ENCODE results near the gene STOX2.

The STOX2 gene

DNA sequence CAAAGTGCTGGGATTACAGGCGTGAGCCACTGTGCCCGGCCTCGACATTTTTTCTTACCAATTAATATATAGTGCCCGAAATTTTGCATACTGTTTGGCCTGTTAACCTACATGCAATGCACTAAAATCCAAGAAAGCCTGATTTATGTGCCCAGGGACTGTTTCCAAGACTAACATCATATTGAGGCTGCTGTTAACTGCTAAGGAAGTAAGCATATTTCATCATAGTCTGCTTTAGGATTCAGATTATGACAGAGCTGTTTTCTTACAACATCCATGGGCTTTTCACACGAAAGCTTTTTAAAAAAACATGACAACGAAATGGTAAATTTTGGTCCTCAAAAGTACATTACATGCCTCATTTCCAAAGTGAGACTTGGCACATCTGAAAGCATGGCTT lies 84.4 kb downstream of the STOX2 start:
- no peak for DNase-seq

DNA sequence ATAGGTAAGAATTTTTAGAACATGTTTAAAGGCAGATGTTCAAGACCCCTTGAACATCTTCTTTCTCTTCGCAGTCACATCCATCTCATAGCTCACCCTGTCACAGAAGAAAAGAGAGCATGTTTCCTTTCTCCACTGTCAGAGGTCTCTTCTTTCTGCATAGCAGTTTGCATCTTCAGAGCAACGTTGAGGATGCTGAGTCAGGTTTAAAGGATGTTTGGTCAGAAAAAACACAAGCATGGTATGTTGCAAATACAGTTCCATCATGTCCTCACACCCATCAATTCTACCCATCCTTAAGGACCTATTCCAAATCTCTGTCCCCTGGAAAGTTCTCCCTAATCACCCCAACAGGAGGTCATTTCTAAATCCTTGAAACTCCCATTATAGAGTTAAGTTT lies 84.8 kb downstream of the STOX2 start:
- DNase-seq: no peak

GRCh38 chr4:183993676-183994075 lies 88.6 kb downstream of the STOX2 start:
- no peak for DNase-seq

- DNase-seq: no peak
Measured at GRCh38 chr4:183995570-183995969, 90.5 kb downstream of the STOX2 start.

- DNase-seq: no peak
Measured at GRCh38 chr4:183996868-183997267, 91.8 kb downstream of the STOX2 start.

DNA sequence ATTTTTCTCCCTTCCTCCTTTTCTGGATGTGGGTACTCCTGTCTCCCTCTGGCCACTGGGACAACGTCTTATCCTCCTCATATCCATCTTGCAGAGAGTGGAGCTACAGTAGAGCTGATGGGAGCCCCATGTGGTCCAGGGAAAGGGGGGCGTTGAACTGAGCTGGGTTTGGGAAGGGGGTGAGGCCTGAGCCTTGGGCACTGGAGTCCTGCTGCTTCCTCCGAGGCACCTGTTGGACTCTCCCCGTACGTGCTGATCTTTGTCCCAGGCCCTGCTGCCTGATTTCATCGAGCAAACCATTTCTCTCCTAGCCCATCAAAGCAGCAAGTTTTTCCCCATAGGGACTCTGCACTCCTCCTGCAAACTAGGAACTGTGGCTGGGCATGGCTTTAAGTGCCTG lies 94.3 kb downstream of the STOX2 start:
- DNase-seq: no peak

- no peak for DNase-seq
Measured at GRCh38 chr4:184000457-184001396, 95.6 kb downstream of the STOX2 start.

GRCh38 chr4:184003433-184003832 lies 98.3 kb downstream of the STOX2 start:
- DNase-seq: no peak

DNA sequence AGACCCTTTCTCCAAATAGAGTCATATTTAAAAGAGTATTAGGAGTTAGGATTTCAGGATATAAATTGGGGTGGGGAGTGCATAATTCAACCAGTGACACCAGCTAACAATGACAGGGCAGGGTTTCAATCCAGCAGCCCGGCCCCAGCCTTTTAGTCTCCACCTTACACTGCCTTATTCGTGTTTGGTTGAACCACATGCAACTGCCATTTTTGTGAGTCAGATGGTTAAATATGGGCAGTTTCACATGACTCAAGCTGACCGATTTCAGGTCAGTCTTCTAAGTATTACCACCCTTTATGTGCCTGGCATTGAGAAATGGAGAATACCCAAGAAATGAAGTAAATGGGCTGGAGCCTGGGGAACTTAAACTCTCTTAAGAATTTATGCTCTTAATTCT lies 102.8 kb downstream of the STOX2 start:
- DNase-seq: no peak

GRCh38 chr4:184010696-184011095 lies 105.6 kb downstream of the STOX2 start:
- DNase-seq: no peak

DNA sequence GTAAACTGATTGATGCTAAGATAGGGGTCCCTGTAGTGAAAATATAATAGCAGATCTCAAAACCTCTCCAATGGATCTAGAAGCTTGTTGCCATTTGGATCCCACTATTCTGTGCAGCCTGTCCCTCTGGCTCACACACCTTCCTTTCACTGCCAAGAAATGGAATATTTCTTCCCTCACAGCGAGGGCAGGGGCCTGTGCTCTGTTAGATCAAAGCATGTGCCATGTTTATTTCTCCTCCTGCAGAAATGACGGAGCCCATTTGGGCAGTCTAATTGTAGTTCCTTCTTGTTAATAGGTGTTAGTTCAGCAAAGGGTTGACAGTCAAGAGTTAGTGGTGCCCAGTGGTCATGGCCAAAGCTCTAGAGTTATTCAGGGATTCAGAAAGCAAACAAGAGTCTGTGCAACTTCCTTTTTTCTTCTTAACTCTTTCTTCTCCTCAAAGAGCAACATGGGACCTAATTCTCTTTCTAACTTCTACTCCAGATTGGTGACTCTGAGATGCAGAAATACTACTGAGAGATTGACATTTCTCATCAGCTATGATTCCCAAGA lies 106.8 kb downstream of the STOX2 start:
- no peak for DNase-seq

DNA sequence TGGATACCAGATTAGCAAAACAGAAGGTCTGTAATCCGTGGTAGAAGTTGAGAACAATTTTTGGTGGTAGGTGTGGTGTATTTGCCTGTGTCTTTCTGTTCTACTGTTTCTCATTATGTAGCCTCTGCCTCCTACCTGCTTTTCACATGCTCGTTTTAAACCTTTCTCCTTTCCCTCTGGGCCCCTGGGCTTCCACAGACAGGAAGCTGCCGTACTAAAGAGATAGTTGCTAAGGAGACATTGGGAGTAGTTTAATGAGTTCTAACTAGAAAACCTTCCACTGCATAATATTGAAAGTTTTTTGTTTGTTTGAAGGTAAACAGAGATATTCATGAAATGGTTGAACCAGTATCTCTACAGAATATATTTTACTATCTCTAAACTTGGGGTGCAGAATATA lies 107.8 kb downstream of the STOX2 start:
- DNase-seq: no peak

DNA sequence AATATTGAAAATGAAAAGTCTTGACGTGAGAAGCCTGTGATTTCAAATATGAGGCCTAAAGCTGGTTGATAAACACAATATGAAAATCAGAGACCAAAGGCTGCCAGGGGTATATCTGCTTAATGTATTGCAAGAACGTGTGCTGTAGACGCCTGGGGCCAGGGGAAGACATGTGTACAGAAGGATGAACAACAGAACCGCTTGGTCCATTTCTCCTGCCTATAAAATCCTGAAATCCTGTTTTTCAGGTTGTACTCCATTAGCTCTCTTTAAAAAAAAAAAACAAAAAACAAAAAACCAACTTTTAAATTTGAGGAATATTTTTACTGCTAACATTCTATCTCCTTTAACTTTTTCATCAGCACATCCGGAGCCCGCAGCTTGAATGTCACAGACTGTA lies 109.2 kb downstream of the STOX2 start:
- DNase-seq: no peak

GRCh38 chr4:184016759-184017668 lies 111.9 kb downstream of the STOX2 start:
- no peak for DNase-seq

DNA sequence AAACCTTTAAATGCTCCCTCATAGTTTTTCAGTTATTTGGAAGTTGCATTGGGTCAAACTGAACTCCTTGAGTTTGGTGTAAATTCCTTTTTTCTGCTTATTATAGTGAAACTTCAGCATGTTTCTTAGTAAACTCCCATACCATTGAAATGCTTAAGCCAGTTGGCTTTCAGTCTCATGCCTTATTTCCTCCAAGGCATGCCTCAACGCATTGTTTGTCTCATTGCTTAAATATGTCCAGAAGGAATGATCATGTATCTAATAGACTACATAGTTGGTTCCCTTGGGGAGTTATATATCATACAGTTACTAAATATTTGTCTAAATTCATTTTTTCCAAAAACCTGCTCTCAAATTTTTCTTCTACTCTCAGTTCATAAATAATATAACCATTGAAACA lies 114.0 kb downstream of the STOX2 start:
- no peak for DNase-seq

DNA sequence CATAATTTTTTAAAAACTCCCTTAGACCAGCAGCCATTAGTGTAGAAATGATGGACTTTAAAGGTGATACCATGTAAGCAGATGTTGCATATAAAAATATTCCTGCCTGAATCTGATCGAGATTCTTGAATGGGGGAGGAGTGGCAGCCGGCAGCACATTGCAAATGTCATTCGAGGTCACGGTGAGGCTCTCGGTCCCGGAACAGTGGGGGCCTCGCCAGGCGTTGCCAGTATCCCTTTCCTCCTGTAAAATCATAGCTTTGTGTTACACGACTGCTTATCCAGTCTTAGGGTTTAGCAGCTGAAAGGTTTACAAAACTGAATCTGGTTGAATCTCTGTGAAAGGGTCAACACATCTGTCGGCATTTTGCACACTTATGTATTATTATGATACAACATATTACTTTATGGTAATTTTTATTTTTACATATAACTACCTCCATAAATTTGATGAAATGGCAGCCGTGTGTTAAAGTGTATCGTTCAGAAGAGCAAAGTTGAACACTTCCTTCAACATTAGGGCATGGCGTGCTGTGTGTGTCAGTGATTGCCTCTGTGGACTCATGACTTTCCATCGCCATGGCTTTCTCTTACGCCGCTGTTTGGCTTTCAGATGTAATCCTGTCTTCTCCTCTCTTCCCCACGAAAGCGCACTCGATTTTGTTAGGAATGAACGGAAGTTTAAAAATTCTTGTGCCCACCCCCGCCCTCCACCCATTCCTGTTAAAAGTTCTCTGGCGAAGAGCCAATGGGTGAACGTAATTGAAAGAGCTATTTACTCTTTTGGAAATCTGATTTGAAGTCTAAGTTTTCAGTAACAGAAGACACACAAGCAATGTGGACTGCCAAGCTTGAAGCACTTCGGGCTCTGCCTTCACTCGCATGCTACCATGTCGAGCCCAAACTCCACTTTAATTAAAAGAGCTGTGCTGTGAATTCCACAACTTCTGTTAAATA lies 114.8 kb downstream of the STOX2 start:
- DNase-seq: no peak

DNA sequence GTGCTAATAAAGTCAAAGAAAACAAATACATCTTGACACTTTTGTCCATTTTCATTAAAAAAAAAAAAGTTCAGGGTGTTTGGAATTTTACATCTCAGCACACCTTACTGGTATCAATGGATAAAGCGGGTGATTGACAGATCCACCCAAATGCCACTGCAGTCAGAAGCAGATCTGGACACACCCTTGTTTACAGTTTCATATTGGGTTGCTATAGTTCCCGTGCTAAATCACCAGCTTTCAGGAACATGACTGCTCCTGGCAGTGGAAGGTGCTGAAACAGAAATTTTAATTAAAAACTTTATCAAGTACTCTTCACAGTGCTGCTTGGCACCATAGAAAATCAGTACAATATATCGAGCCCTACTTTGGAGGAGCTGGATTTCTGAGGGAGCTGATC lies 116.3 kb downstream of the STOX2 start:
- DNase-seq: no peak

GRCh38 chr4:184022679-184023383 lies 117.7 kb downstream of the STOX2 start:
- no peak for DNase-seq

- DNase-seq: no peak
Measured at GRCh38 chr4:184024637-184025036, 119.5 kb downstream of the STOX2 start.

DNA sequence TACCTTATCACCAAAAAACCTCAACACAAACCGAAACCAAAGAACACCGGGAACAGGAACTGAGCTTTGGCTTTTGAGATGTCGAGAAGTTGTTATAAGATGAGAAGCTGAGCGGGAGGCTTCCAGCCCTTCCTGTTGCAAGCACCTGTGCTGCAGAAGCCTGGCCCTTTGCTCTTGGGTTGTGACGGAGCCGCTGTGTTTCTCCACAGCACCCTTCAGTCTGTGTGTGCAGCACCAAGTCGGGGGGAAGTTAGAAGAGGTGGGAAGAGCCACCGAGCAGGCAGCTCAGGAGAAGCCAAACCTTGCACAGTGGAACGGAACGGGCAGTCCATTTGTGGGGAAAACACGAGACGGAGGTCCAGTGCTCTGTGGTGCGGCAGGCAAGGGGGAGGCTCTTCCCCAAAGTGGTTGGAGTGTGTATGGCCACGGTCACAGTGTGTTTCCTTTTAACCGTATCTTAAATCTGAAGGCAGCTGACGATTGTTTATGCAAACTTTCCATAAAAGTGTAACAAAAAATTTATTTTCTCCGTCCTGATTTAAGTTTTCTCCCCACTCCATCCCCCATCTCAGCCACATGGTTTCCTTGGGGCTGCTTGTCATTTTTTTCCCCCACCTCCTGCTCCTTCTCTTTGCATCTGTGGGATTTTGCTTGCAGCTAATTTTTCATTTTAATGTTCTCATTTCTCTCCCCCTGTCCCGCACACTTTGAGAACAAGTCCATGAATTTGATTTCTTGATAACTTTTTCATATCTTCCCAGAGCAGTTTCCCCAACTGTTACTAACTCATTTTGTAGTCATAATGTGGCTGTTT lies 123.7 kb downstream of the STOX2 start:
- DNase-seq: no peak

- no peak for DNase-seq
Measured at GRCh38 chr4:184030036-184030435, 124.9 kb downstream of the STOX2 start.

Data from activated T-cell treated with anti-CD3 and anti-CD28 coated beads for 4 hours (primary cell).